GM12891 (cell line): ENCODE results near the gene NECAP2.
"Not testable (repeated sequence)": the region's sequence is repeated elsewhere in the genome, so short reads cannot be mapped to it uniquely, and the experiment has no call there.

Experiments used
- DNase-seq: peaks from one replicate; pipeline ENCODE4 v3.0.0; 2011; ENCODE audit warnings: low spot score; ENCODE audit not compliant: insufficient read length
- FAIRE-seq: peaks from 2 replicates; lab custom pipeline; 2011; peaks lifted over from hg19 to GRCh38; lab: Jason Lieb, UNC
- PAX5 ChIP-seq: IDR thresholded peaks from 2 replicates; pipeline ENCODE4 v1.6.1; 2011; ENCODE audit warnings: low read length, moderate library complexity, mild to moderate bottlenecking; ENCODE audit not compliant: insufficient read depth, severe bottlenecking
- POLR2A ChIP-seq: IDR thresholded peaks from 2 replicates; pipeline ENCODE4 v1.6.1; 2011; ENCODE audit warnings: low read depth, low read length, control low read depth
- POLR2AphosphoS5 ChIP-seq: IDR thresholded peaks from 2 replicates; pipeline ENCODE4 v1.6.1; 2011; ENCODE audit warnings: low read depth, low read length, control low read depth
- POU2F2 ChIP-seq: IDR thresholded peaks from 2 replicates; pipeline ENCODE4 v1.6.1; 2011; ENCODE audit warnings: low read depth, mild to moderate bottlenecking, control low read depth, low read length, moderate library complexity
- SPI1 ChIP-seq: IDR thresholded peaks from 2 replicates; pipeline ENCODE4 v1.6.1; 2011; ENCODE audit warnings: low read depth, low read length, control low read depth
- TAF1 ChIP-seq: IDR thresholded peaks from 2 replicates; pipeline ENCODE4 v1.6.1; 2011; ENCODE audit warnings: low read depth, low read length, control low read depth

The NECAP2 gene

DNA sequence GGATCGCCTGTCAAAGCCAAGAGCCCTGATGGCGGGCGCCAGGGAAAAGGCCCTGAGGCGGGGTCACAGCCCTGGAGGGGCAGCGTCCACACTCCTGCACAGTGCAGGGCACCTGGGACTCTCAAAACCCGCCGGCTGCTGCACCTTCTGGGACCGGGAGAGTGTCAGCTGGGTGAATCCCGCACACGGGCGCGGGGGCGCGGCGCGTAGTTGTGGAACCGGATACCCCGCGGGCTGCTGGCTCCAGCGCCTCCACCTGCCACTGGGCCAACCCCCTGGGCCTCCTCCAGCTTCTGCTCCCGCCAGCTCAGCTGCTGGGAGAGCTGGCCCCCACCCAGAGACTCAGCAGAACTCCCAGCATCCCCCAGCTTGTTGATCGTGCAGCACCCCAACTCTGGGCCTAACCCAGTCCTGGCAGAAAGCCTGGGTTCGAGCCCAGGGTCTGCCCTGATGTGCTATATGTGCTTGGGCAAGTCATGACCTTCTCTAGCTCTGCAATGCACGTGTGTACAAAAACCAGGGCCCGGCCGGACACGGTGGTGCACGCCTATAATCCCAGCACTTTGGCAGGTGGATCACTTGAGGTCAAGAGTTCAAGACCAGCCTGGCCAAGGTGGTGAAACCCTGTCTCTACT lies 33.8 kb downstream of the NECAP2 start:
- no peak for DNase-seq
- FAIRE-seq = no peak
- TF ChIP-seq POU2F2 (no peak), POLR2A (no peak), TAF1 (no peak), SPI1 (no peak), PAX5 (no peak), POLR2AphosphoS5 (no peak)

DNA sequence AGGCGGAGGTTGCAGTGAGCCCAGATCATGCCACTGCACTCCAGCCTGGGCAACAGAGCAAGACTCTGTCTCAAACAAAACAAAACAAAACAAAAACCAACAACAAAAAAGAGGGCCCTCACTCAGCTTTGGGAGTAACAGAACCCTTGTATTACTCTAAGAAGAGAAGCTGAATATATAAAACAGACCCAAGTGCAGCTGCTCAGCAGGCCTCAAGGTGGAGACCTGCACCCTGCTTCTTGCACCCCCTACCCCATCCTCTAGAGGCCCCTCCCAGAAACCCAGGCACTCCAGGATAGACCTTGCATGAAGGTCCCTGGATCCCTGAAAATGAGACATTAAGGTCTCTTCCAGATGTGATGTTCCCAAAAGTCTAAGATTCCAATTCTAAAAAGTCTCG lies 34.4 kb downstream of the NECAP2 start:
- DNase-seq, FAIRE-seq: not testable (repeated sequence)

DNA sequence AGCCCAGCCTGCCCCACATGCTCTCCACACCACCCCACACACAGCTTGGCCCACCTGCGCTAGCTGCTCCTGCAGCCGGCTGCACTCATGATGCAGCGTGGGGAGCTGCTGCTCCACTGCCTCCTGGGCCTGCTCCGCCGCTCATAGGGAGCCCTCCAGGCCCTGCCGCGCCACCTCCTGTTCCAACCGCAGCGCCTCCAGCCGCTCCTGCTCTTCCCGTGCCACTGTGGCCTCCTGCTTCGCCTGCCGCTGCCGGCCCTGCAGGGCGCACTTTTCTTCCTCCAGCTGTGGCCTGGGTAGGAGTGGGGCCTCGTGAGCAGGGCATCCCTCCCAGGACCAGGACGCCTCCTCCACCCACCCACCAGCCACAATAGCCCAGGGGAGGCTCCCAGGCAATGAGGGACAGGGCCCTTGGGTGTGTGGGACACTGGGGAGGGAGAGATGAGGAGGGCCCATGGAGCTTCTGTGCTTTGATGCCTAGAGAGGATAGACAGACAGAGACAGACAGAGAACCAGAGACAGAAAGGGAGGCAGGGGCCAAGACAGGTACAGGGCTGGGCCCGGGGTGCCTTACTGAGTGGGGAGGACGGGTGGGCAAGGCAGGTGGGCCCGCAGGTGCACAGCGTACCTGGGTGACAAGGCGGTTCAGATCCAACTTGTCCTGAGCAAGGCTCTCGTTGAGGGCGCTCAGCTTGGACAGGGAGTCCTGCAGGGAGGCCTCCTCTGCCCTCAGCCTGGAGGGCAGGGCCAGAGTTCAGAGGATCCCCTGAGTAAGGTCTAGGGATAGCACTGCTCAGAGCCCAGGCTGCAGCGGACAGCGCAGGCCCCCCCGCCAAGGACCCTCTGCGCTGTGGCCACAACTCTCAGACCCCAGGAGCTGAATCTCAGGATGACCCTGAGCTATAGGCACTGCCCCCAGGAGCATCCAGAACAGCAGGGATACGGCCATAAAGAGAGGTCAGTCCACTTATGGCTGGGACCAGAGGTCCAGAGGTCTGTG lies 35.5 kb downstream of the NECAP2 start:
- not testable (repeated sequence) for FAIRE-seq

DNA sequence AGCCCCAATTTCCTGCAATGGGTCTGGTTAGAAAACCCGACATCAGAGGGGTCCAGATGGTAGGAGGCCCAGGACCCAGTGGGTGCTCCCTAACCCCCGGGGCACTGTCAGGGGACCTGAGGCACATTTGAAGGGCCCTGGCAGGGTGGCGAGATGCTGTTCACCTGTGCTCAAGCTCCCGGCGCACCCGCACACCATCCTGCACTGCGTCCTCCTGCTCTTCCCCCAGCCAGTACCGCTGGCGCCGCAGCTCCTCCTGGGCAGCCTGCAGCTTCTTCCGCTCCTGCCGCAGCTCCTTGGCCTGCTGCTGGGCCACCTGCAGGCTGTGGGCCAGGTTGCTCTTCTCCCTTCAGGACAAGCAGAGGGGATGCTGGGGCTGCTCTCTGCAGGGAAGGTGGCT lies 37.6 kb downstream of the NECAP2 start:
- no peak for DNase-seq
- FAIRE-seq = no peak
- TF ChIP-seq POLR2AphosphoS5 = no peak
- no peak for TF ChIP-seq POLR2A
- TF ChIP-seq PAX5 = no peak
- TF ChIP-seq POU2F2 = no peak
- TF ChIP-seq TAF1 = no peak
- no peak for TF ChIP-seq SPI1

More for the DNA sequence above, 35.5 kb downstream of the NECAP2 start:
- not testable (repeated sequence) for DNase-seq

DNA sequence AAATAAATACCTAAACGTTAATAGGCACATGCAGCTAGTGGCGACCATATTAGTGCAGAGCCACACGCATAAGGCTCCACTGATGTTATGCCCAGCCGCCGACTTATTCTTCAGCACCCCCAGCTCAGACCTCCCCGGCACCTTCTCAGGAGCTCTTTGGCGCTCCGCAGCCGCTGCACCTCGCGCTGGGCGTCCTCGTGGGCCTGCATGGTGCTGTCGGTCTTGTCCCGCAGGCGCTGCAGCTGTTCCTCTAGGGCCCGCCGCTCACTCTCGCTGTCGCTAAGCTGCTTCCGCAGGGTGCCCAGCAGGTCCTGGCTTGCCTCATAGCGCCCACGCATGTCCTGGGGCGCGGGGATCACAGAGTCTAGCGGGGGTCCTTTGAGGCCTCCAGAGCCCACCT lies 42.6 kb downstream of the NECAP2 start:
- FAIRE-seq, DNase-seq: not testable (repeated sequence)

DNA sequence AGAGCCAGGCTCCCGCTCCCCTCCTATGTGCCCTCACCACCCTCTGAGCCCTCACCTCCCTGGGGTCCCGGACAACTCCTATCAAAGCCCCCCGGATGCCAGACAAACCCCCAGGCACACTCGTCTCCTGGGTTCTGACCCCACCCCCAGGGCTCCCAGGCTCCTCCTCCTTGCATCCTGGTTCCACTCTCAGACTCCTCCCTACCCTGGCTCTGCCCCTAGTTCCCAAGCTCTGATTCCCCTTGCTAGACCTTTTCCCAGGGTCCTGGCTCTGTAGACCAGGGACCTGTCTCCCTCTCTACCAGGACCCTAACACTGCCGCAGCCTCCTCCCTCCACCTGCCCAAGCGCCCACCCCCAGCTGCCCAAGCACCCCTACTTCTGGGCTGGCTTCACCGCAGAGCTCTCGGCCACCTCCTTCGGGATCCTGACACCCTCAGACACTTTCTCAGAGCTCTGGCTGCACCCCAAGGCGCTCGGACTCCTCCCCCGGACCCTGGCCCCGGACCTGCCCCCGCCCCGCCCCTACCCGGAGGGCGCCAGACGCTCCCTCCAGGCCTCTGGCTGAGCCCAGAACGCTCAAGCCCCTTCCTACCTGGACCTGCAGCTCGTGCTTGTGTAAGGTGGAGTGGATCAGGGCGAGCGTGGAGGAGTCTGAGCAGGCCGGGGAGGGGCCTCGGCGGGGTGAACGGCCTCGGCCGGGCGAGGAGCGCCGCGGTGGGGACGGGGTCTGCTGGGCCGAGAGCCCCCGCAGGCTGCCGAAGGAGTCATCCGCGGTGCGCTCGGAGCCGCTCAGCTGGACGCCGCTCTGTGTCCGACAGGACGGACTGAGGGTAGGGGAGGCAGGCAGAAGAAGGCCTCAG lies 43.3 kb downstream of the NECAP2 start:
- not testable (repeated sequence) for FAIRE-seq, DNase-seq

DNA sequence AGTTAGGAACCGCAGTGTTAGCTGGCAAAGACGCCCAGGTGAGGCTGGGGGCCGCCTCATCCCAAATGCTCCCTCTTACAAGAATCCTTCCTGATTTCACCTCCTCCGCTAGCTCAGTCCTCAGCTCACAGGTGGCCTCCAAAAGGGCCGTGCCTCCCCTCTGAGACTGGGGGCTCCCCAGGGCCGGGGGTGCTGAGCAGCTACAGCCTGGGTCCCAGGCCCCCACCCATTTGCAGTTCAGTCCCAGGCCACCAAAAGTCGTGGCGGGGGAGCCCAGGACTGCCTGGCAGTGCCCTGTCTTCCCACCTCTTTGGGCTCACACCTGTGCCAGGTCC lies 43.9 kb downstream of the NECAP2 start:
- no peak for FAIRE-seq
- no peak for DNase-seq
- TF ChIP-seq POLR2AphosphoS5 (no peak), PAX5 (no peak), TAF1 (no peak), POLR2A (no peak), POU2F2 (no peak), SPI1 (no peak)

DNA sequence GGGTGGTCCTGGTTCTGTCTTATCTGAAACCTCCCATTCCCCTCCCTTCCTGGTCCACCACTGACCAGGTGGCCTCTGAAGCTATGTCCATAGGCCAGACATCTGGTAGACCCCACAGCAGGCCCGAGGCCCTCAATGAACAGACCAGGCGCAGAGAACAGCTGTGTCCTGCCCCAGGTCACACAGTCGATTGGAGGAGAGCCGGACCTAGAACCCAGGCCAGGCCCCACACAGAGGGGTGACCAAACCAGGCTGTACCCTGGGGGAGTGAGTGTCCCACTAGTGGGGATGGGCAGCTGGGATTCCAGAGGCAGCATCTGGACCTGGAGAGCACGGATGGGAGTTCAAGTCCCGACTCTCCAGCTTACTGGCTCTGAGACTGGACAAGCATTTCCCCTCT lies 44.4 kb downstream of the NECAP2 start:
- FAIRE-seq = no peak
- no peak for DNase-seq
- TF ChIP-seq POLR2A (no peak), POLR2AphosphoS5 (no peak), PAX5 (no peak), TAF1 (no peak), POU2F2 (no peak), SPI1 (no peak)

DNA sequence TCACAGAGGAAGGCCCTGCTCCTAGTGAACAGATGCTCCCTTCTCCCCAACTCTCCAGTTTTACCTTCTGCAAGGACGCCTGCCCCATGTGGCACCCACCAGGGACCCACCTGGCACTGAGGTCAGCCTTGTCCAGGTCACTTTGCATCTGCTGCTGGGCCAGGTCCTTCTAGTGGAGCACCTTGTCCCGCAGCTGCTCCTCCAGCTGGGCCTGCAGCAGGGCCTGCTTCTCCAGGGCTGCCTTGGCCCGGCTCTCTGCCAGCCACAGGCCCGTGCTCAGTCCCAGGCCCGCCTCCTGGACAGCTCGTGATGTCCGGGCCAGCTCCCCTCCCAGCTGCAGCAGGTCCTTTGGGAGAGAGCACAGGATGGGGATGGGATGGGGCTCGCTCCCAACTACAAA lies 45.8 kb downstream of the NECAP2 start:
- FAIRE-seq, DNase-seq: not testable (repeated sequence)

DNA sequence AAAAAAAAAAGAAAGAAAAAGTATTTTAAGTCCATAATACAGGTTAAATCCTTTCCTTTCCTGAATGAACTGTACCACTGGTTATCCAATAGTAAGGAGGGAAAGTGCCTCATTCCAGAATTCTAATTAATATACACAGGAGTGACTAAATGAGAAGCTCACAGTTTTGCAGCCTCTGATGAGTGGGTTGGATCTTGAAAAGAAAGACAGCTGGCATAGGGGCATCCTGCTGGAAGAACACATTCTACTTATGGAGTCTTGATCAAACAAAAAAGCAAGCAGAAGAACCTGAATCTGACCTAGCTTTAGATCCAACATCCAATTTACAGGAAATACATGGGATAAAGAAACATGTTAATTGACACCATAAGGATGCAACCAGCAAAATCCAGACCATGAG lies 46.5 kb downstream of the NECAP2 start:
- DNase-seq, FAIRE-seq: not testable (repeated sequence)

DNA sequence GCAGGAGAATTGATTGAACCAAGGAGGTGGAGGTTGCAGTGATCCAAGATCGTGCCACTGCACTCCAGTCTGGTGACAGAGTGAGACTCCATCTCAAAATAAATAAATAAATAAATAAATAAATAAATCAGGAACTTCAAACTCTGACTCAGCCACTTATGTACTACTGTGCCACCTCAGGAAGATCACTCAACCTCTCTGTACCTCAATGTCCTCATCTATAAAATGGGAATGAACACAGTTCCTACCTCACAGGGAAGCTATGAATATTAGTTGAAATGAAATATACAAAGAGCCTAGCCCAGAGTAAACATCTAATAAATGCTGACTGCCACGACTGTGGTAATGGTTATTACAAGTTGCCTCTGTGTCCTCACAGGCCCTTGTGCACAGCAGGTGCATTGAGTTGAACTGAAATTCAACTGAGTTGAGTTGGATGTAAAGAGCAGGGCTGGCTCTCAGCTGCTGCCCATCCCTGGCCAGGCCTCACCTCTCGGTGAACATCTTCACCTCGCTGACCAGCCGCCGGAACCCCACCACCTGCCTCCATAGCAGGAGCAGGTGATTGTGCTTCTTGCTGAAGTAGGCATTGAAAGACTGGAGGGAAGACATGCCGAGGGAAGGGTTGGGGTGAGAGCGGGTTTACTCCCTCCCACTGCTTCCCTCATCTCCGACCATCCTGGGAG lies 48.8 kb downstream of the NECAP2 start:
- not testable (repeated sequence) for FAIRE-seq, DNase-seq
